Endodermal cell (in vitro differentiated cells): ENCODE data around the gene NLE1. TPM values are rescaled to one million over a fixed set of nuclear protein-coding genes. Genes with fewer than 3 reads are reported as not detected.
"Not testable (repeated sequence)": the region's sequence is repeated elsewhere in the genome, so short reads cannot be mapped to it uniquely, and the experiment has no call there.

Experiments used
- DNase-seq: peaks from one replicate; pipeline ENCODE4 v3.0.0-alpha.2; 2017
- H3K27ac ChIP-seq: 2 replicates; pipeline ENCODE4 v1.5.1; 2013; ENCODE audit warnings: mild to moderate bottlenecking, low read depth, low read length, moderate library complexity
- H3K27me3 ChIP-seq: 2 replicates; pipeline ENCODE4 v1.6.1; 2013; ENCODE audit warnings: mild to moderate bottlenecking, low read length, moderate library complexity; ENCODE audit not compliant: insufficient read depth, control insufficient read depth, poor library complexity, severe bottlenecking
- H3K36me3 ChIP-seq: 2 replicates; pipeline ENCODE4 v1.7.0; 2013; ENCODE audit warnings: mild to moderate bottlenecking, low read length, moderate library complexity; ENCODE audit not compliant: control insufficient read depth, insufficient read depth
- H3K4me1 ChIP-seq: one replicate; pipeline ENCODE4 v1.7.0; 2013; ENCODE audit warnings: low read length; ENCODE audit not compliant: control insufficient read depth, insufficient read depth
- H3K4me3 ChIP-seq: 2 replicates; pipeline ENCODE4 v1.5.1; 2013; ENCODE audit warnings: mild to moderate bottlenecking, low read length, moderate library complexity
- H3K9ac ChIP-seq: 2 replicates; pipeline ENCODE4 v1.6.1; 2013; ENCODE audit warnings: mild to moderate bottlenecking, low read length, moderate library complexity; ENCODE audit not compliant: poor library complexity, severe bottlenecking; ENCODE audit errors: extremely low read depth
- H3K9me3 ChIP-seq: 2 replicates; pipeline ENCODE4 v1.6.1; 2013; ENCODE audit warnings: mild to moderate bottlenecking, low read length, moderate library complexity; ENCODE audit not compliant: control insufficient read depth
- H3K27ac Mint-ChIP-seq: 2 replicates; pipeline ENCODE4 v1.8.0; 2020; ENCODE audit warnings: mixed read lengths
- H3K27me3 Mint-ChIP-seq: 2 replicates; pipeline ENCODE4 v1.8.0; 2021; ENCODE audit warnings: mild to moderate bottlenecking, mixed read lengths; ENCODE audit not compliant: insufficient read depth
- H3K36me3 Mint-ChIP-seq: 2 replicates; pipeline ENCODE4 v1.8.0; 2020; ENCODE audit warnings: low read depth, mixed read lengths
- H3K4me1 Mint-ChIP-seq: 2 replicates; pipeline ENCODE4 v1.8.0; 2020; ENCODE audit warnings: mixed read lengths
- H3K4me3 Mint-ChIP-seq: 2 replicates; pipeline ENCODE4 v1.8.0; 2020; ENCODE audit warnings: mild to moderate bottlenecking, moderate library complexity, mixed read lengths
- H3K9me3 Mint-ChIP-seq: 2 replicates; pipeline ENCODE4 v1.8.0; 2020; ENCODE audit warnings: mild to moderate bottlenecking, mixed read lengths
- WGBS, 2 experiments: methylation state at CpG; one replicate each; pipeline versions ENCODE4 v1.1.5 to v1.1.7; 2013; ENCODE audit warnings: missing lambda C conversion rate in 2 of 2, mixed read lengths in 1 of 2; ENCODE audit not compliant: insufficient coverage in 1 of 2, insufficient read length in 1 of 2; 5-methylcytosine and 5-hydroxymethylcytosine counted together
- total RNA-seq, 2 donors: library from RNA; stranded (reverse); fragmentation: NEBNext Ultra II Directional in 1 of 2; extraction: Animal tissue kit (Norgen Biotek cat#: 25700) in 1 of 2; gene quantifications; 2 replicates in 1 of 2; 3 replicates in 1 of 2; pipeline ENCODE4 v1.2.1, GENCODE V29; 2021
- TF ChIP-seq, protein P1 (sequence below): fragments of 200-600 bp; sonication (generic); conservative IDR thresholded peaks from 2 replicates; pipeline ENCODE4 v1.5.0; 2021; ENCODE audit warnings: antibody characterized with exemption, mild to moderate bottlenecking

The NLE1 gene
- total RNA-seq, 2 donors from 2014 or later, result 20.7 to 26.9 TPM

DNA sequence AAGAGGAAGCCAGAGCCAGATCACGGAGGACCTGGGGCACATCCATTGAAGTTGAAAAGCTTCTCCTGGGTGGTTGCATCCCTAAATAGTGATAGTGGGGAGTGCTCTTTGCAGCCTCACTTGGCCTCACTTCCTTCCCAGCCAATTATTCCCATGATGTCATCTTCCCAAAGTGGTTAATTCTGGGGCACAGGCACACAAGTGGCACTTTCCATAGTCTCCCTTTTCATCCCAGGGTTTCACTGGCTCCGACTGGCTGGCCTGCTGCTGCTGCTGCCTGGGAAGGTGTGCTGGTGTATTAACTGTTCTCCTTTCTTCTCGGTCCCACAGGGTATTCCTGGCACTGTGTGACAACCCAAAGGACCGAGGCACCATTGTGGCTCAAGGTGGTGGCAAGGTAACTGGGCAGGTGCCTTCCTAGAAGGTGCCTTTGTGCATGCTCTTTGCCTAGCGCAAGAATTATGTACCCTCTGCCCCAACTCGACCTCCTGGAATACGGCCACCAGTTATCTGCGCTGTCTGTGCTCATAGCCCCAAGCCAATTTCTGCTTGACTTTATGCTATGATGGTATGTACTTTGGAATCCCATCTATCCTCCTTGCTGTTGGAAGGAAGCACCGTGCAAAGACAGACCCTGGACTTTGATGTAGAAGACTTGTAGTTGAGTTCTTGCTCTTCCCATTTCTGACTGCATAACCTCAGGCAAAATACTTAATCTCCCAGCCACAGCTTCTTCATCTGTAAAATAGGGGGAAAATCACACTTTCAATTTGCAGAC, 33.7 kb upstream of the NLE1 start:
- no peak overlapping the region for H3K4me3 Mint-ChIP-seq
- DNase-seq, result no peak
- Histone ChIP-seq H3K36me3 (no peaks in the 10 kb centered on the region), H3K4me3 (no peak overlapping the region), H3K4me1 (no peaks in the 10 kb centered on the region), H3K27ac (no peak overlapping the region), H3K9ac (no peak overlapping the region), H3K27me3 (no peaks in the 10 kb centered on the region), H3K9me3 (no peaks in the 10 kb centered on the region)
- TF ChIP-seq, protein P1, sequence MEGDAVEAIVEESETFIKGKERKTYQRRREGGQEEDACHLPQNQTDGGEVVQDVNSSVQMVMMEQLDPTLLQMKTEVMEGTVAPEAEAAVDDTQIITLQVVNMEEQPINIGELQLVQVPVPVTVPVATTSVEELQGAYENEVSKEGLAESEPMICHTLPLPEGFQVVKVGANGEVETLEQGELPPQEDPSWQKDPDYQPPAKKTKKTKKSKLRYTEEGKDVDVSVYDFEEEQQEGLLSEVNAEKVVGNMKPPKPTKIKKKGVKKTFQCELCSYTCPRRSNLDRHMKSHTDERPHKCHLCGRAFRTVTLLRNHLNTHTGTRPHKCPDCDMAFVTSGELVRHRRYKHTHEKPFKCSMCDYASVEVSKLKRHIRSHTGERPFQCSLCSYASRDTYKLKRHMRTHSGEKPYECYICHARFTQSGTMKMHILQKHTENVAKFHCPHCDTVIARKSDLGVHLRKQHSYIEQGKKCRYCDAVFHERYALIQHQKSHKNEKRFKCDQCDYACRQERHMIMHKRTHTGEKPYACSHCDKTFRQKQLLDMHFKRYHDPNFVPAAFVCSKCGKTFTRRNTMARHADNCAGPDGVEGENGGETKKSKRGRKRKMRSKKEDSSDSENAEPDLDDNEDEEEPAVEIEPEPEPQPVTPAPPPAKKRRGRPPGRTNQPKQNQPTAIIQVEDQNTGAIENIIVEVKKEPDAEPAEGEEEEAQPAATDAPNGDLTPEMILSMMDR, result no peak
- H3K36me3 Mint-ChIP-seq, result no peaks in the 10 kb centered on the region
- H3K27me3 Mint-ChIP-seq, result peaks cover 7% of the 10 kb centered on the region
- no peaks in the 10 kb centered on the region for H3K4me1 Mint-ChIP-seq
- 89 to 95% methylated on average over 7 to 9 of the region's 9 CpGs for WGBS, 2 experiments
- H3K9me3 Mint-ChIP-seq, result no peaks in the 10 kb centered on the region
- H3K27ac Mint-ChIP-seq, result no peak overlapping the region

DNA sequence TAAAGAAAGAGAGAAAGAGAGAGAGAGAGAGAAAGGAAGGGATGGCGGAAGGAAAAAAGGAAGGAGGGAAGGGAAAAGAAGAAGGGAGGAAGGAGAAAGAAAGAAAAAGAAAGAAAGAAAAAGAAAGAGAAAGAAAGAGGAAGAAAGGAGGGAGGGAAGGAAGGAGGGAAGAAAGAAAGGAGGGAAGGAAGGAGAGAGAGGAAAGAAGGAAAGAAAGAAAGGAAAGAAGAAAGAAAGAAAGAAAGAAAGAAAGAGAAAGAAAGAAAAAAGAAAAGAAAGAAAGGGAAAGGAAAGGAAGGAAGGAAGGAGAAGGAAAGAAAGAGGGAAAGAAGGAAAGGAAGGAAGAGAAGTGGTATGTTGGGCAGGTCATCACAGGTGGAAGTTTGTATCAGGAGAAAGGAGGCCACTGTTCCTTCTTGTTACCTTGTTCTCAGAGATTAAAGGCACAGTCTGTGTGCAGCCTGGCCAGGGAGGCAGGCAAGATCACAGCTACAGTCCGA, 32.8 kb upstream of the NLE1 start:
- no peak overlapping the region for H3K27ac Mint-ChIP-seq
- H3K27me3 Mint-ChIP-seq, result peaks cover 7% of the 10 kb centered on the region
- 90 to 93% methylated on average over 2 of the region's 2 CpGs for WGBS, 2 experiments
- no peaks in the 10 kb centered on the region for H3K27me3 ChIP-seq
- TF ChIP-seq, protein P1, result no peak
- H3K9me3 Mint-ChIP-seq, result no peaks in the 10 kb centered on the region
- no peak overlapping the region for H3K27ac ChIP-seq
- H3K9ac ChIP-seq, result no peak overlapping the region
- H3K36me3 ChIP-seq, result no peaks in the 10 kb centered on the region
- H3K4me1 Mint-ChIP-seq, result no peaks in the 10 kb centered on the region
- no peaks in the 10 kb centered on the region for H3K9me3 ChIP-seq
- H3K4me1 ChIP-seq, result no peaks in the 10 kb centered on the region
- no peak overlapping the region for H3K4me3 Mint-ChIP-seq
- DNase-seq, result no peak
- H3K36me3 Mint-ChIP-seq, result no peaks in the 10 kb centered on the region
- no peak overlapping the region for H3K4me3 ChIP-seq

DNA sequence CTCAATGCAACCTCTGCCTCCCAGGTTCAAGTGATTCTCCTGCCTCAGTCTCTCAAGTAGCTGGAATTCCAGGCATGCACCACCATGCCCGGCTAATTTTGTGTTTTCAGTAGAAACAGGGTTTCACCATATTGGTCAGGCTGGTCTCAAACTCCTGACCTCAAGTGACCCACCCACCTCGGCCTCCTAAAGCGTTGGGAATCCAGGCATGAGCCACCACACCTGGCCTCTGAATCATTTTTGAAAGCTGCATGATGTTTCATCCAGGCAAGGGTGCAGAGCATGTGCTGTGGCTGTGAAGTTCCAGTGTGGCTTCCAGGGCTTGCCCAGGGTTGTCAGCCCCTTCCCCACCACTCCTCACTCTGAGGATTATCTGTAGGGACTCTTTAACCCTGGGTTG, 30.2 kb upstream of the NLE1 start:
- H3K27me3 Mint-ChIP-seq, H3K4me1 ChIP-seq, H3K9me3 Mint-ChIP-seq, H3K36me3 Mint-ChIP-seq, H3K4me3 Mint-ChIP-seq, H3K4me1 Mint-ChIP-seq, H3K9me3 ChIP-seq, H3K9ac ChIP-seq, H3K27ac ChIP-seq, H3K4me3 ChIP-seq, H3K27me3 ChIP-seq, DNase-seq, H3K36me3 ChIP-seq, H3K27ac Mint-ChIP-seq: not testable (repeated sequence)
- WGBS, 2 experiments, result 77 to 93% methylated on average over 3 of the region's 3 CpGs
